Stimulated activated CD8-positive, alpha-beta memory T cell treated with anti-CD3 and anti-CD28 coated beads, Interleukin-4, amount 100 ng/mL, for 24 hours (primary cell): ENCODE data around the gene CRYM.
A peak's percentile ranks its signal among the peaks of the same experiment; 100 is the strongest.
"Not testable (repeated sequence)": the region's sequence is repeated elsewhere in the genome, so short reads cannot be mapped to it uniquely, and the experiment has no call there.

ENCODE experiments used
- DNase-seq: peaks from one replicate; pipeline ENCODE4 v3.0.0-alpha.2; 2020; ENCODE audit warnings: low read depth

Gene CRYM

DNA sequence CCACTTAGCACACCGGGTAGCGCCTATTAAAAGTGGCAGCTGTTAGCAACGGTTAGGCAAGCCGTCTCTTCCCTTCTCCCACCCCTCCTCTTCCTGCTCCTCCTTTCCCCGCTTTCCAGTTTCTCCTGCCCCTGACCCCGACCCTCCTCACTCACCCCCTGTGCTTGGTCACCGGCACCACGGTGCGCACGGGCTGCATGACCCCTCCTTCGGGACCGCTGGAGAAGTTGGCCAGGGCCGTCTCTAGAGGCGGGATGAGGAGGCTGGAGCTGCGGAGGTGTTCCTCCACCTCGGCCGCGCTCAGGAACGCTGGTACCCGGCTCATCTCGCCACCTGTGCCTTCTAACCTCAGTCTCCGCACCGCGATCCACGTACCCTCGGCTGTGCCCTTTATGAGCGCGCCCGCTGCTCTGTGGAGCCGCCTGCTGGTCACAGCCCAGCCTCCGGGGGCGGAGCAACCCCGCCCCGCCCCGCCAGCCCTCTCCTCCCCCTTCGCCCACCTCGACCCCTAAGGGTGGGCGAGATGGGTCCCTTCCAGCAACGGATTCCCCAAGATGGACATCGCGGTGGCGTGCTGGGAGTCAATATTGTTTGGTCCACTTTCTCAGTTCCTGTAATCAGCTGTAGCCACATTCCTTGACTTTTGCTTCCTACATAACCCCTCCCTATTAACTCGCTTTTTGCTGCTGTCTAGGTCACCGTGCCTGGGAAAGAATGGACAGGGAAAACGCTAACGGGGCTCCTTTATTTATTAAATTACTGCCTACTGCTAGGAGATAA, at the start of gene CRYM:
CRYM (minus strand) TSS at position 364 of the 780 bp plus-strand sequence; CDS start at position 325, 39 bp downstream.
- DNase-seq, result peak; percentile 25

DNA sequence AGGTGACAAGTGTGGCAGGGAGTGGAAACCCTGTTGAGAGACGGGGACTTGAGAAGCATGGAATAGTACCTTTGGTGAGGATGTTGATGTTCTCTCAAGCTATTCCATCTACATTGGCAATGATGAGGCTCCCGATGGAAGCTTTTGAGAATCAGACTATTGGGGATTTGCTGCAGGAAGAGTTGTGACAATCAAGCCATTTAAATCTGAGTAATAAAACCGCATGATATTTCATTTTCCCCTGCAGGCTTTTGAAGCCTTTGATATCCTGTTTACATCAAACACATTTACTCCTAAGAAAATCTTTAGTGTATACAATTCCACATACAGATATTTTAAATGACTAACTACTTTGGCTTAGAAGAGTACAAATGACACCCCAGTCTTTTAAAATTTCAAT, 49.0 kb upstream of the CRYM start:
- no peak for DNase-seq

DNA sequence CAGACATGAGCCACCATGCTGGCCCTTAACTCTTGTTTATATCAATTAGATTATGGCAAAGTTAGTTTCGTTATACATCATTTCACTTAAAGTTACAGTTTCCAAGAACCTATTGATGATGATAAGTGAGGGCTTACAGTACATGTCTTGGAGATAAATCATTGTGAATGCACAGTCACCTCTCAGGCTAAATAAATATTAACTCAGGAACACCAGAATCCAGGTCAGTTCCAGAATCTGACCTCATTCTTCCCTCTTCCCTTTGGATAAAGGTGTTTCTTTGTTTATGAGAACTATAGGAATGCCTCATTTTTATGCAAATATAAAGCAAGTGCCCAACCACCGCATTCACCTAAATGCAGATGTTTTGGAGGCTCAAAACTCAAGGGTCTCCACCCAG, 48.4 kb upstream of the CRYM start:
- DNase-seq, result no peak

DNA sequence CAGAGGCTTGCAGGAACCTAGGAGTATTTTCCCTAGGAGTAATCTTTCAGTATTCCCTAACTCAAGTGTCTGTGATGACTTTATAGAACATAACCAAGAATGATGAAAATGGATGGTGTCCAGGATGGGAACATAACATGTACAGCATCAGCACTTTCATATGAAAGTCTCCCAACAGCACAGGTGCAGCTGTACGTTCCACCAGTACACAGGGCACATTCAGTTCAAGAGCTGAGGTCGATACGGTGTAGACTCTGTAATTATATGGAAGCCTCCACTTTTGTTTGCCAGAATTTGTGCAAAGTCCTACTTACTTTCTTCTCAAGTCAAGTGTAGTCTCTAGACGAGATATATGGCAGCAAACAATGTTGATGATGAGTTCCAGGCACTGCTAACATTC, 46.2 kb upstream of the CRYM start:
- no peak for DNase-seq

DNA sequence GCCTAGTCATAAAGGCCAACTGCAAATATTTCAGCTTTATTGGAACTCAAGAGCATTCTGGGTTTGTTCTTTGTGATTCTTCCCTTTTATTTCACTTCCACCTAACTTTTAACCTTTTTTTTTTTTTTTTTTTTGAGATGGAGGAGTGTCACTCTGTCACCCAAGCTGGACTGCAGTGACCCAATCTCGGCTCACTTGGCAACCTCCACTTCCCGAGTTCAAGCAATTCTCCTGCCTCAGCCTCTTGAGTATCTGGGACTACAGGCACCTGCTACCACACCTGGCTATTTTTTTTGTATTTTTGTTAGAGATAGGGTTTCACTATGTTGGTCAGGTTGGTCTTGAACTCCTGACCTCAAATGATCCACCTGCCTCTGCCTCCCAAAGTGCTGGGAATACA, 44.2 kb upstream of the CRYM start:
- not testable (repeated sequence) for DNase-seq

DNA sequence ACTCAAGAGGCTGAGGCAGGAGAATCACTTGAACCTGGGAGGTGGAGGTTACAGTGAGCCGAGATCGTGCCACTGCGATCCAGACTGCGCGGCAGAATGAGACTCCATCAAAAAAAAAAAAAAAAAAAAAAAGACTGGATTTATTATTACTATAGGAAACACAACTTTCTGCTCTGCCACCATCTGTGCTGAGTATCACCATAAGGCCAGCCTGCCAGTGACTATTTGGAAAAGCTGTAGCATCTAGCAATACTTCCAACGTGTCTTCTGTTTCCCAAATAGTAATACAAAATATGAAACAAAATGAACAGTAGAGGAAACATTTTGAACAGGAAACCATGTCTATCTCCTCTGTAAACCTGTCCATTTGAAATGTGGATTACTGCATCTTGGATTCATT, 43.6 kb upstream of the CRYM start:
- no peak for DNase-seq

DNA sequence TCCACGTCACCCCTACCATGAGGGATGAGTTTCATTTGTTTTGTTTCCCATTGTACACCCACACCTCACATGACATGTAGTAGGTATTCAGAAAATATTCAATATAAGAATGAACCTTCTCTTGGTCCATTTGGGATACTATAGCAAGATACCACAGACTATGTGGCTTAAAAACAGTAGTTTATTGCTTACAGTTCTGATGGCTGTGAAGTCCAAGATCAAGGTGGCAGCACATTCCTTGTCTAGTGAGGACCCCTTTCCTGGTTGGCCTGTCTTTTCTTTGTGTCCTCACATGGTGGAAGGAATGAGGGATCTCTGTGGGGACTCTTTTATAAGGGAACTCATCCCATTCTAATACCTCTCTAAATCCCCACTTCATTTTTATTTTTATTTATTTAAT, 36.2 kb upstream of the CRYM start:
- no peak for DNase-seq

DNA sequence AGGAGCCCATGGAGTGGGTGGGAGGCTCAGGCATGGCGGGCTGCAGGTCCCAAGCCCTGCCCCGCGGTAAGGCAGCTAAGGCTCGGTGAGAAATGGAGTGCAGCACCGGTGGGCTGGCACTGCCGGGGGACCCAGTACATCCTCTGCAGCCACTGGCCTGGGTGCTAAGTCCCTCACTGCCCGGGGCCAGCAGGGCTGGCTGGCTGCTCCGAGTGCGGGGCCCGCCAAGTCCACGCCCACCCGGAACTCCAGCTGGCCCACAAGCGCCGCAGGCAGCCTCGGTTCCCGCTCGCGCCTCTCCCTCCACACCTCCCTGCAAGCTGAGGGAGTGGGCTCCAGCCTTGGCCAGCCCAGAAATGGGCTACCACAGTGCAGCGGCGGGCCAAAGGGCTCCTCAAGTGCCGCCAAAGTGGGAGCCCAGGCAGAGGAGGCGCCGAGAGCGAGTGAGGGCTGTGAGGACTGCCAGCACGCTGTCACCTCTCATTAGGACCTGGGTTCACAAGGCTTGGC, 34.8 kb upstream of the CRYM start:
- DNase-seq, result not testable (repeated sequence)

DNA sequence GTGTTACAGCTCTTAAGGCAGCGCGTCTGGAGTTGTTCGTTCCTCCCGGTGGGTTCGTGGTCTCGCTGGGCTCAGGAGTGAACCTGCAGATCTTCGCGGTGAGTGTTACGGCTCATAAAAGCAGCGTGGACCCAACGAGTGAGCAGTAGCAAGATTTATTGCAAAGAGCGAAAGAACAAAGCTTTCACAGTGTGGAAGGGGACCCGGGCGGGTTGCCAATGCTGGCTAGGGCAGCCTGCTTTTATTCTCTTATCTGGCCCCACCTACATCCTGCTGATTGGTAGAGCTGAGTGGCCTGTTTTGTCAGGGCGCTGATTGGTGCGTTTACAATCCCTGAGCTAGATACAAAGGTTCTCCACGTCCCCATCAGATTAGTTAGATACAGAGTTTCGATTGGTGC, 34.0 kb upstream of the CRYM start:
- DNase-seq, result not testable (repeated sequence)

DNA sequence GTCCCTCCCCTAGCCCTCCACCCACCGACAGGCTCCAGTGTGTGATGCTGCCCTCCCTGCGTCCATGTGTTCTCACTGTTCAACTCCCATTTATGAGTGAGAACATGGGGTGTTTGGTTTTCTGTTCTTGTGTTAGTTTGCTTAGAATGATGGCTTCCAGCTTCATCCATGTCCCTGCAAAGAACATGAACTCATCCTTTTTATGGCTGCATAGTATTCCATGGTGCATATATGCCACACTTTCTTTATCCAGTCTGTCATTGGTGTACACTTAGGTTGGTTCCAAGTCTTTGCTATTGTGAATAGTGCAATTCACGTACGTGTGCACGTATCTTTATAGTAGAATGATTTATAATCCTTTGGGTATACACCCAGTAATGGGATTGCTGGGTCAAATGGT, 28.6 kb upstream of the CRYM start:
- DNase-seq, result not testable (repeated sequence)

DNA sequence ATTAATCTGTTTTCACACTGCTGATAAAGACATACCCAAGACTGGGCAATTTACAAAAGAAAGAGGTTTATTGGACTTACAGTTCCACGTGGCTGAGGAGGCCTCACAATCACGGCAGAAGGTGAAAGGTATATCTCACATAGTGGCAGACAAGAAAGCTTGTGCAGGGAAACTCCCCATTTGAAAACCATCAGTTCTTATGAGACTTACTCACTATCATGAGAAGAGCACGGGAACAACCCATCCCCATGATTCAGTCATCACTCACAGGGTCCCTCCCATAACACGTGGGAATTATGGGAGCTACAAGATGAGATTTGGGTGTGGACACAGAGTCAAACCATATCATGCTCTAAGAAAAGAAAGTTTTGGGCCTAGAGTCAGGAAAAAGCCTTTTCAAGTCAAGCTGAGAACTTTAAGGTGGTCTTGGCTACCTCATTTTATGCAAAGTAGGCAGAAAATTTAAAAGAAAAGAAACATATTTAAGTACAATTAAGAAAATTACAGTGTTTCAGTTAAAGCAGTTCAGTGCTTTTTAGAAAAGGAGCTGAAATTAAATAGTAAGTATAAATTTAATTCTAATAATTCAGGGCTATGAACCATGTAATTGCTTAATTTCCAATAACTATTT, 24.9 kb upstream of the CRYM start:
- no peak for DNase-seq

DNA sequence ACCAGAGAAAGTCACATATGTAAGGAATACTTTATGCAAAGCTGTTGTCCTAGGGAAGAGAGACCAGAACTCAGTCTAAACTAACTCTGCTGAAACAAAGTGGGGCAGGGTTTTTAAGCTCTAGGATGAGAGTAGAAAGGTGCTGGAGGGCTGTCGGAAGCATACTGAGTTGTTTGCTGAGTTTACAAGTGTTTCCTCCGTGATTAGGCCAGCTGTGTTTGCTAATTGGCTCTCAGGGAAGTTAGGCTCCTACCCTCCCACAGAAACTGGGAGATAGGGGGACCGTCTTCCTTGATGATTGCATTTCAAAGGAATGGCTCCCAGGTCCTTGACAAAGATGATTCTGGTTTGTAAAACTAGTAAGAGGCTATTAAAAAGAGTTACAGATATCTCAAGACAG, 24.4 kb upstream of the CRYM start:
- DNase-seq, result no peak

DNA sequence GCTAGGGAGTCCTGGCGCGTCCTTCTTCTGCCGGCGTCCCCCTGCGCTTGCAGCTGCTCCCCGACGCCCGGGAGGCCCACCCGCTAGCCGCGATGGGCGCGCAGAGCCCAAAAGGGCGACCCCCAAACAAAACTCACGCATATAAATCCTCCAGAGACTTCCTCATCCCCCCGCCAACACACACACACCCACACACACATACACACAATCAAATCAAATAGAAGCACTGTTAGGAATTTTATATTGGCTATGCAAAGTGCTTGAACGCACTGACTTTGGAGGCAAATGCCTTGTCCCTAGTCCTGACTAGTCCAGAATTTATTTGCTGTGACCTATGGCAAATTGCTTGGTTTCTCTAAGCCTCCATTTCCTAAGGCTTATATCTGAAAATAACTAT, 23.8 kb upstream of the CRYM start:
- DNase-seq, result no peak

DNA sequence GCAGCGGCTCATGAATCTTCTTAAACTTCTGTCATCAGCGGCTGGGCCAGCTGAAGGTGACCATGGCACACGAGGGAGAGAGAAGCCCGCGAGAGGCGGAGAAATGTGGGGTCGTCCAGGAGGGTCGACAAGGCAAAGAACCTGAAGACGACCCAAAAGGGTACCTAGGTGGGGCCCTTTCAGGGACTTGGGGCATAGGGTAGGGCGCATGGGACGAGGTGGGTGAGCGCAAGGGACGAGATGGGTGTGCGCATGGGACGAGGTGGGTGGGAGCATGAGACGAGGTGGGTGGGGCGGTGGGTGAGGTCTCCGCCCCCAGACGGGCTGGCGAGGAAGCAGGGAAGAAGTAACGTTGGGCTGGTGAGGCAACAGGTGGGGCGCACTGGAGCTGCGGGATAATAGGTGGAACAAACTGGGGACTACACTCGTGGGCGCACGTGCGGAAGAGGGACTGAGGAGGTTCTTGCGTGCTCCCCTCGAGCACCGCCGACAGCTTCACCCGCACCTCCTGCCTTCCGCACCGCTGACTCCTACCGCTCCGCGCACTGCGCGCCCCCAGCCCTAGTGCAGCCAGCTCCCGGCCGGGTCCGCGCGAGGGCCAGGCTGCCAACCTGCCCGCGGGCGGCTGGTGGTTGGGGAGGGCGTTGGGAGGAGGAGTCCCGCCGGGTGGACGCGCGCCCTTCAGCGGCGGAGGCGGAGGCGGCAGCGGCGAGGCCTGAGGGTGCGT, 23.2 kb upstream of the CRYM start:
- peak; percentile 5 for DNase-seq

DNA sequence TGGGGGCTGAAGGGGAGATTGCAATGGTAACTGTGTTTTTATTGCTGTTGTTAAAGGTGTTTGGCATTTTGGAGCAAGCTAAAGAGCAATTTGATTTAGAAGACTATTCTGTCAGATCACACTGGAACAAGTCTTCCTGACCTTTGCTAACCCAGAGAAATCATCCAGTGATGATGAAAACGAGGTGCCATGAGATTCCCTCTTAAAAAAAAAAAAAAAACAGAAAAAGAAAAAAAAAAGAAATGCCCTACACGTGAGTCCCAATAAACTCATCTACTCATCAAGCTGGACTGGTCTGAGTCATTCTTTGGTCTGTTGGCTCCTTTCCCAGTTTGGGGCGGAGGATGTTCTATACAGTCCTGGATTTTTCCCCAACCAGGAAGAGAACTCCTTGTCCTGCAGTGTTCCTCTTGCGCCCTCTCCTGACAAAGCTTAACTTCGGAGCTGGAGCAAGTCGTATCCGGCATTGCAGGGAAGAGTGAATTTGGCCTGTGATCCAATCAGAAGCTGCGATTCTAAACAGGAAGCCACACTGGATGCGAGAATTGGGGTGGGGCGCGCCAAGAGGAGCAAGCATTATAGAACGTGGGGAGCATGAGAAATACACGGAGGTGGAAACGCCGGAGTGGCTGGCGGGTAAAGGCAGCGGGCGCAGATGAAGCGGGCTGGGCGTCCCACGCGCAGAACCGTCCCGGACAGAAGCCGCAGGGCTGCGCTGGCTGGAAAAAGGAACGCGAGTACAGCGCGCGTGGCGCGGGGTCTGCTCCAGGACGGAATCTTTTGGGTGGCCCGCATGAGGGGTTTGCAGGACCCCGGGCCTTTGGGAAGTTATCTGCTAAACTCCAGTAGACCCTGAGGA, 22.4 kb upstream of the CRYM start:
- DNase-seq, result peak; percentile 20

DNA sequence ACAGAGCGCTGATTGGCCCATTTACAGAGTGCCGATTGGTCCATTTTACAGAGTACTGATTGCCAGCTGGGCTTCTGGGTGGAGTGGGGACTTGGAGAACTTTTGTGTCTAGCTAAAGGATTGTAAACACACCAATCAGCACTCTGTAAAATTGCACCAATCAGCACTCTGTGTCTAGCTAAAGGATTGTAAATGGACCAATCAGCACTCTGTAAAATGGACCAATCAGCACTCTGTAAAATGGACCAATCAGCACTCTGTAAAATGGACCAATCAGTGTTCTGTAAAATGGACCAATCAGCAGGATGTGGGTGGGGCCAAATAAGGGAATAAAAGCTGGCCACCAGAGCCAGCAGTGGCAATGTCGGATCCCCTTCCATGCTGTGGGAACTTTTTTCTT, 11.7 kb upstream of the CRYM start:
- DNase-seq, result not testable (repeated sequence)

DNA sequence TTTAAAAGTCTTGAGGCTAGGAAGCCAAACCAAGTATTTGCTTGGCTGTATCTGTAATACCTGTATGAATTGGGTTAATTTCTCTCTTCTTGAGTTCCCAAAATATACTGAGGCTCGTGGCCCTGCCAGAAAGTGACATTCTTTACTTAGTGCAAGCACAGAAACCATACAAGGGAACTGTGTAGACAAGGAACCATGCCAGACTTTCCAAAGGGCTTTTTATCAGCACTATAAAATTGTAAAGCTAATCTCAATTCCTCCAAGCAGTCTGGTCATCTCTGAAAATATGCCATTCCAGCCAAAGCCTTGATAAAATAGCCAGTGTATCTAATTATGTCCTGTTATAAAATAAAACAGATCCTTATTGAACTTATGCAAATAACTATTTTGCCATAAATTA, 7.2 kb upstream of the CRYM start:
- no peak for DNase-seq

DNA sequence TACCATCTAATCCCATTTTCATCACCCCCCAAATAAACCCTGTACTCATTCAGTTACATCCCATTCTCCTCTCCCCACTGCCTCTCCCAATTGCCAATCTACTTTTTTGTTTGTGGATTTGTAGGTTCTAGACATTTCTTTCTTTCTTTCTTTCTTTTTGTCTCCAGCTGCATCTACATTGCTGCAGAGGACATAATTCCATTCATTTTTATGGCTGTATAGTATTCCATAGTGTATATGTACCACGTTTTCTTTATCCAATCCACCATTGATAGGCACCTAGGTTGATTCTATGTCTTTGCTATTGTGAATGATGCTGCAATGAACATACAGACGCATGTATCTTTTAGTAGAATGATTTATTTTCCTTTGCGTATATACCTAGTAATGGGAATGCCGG, 6.3 kb upstream of the CRYM start:
- DNase-seq, result no peak

DNA sequence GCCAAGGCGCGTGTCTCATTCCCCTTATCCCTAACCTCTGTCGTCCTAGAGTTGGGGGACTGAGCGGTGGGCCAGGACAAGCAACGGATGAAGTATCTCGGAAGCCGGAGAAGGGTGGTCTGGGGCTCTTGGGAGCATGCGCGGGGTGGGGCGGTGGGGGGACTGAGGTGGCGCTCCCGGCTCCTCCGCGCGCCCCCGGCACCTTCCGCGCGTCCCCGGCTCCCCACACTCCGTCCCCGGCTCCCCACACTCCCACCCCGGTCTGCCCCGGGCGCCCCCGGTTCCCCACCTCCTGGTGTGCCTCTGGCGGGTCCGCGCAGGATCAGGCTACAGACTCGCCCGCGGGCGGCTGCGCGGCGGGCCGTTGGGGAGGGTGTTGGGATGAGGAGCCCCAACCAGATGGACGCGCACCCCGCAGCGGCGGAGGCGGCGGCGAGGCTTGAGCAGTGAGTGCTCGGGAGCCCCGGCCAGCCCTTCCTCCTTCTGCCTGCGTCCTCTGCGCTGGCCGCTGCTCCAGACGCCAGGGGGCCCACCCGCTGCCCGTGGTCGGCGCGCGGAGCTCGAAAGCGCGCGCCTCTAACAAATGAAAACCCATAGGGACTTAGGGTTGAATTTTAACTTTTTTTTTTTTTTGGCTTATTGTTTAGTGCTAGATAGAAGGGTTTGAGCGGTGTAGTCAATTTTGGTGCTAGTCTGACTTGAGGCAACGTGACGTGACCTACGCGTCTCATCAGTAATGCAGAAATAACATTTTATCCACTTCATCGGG, 5.6 kb upstream of the CRYM start:
- no peak for DNase-seq

DNA sequence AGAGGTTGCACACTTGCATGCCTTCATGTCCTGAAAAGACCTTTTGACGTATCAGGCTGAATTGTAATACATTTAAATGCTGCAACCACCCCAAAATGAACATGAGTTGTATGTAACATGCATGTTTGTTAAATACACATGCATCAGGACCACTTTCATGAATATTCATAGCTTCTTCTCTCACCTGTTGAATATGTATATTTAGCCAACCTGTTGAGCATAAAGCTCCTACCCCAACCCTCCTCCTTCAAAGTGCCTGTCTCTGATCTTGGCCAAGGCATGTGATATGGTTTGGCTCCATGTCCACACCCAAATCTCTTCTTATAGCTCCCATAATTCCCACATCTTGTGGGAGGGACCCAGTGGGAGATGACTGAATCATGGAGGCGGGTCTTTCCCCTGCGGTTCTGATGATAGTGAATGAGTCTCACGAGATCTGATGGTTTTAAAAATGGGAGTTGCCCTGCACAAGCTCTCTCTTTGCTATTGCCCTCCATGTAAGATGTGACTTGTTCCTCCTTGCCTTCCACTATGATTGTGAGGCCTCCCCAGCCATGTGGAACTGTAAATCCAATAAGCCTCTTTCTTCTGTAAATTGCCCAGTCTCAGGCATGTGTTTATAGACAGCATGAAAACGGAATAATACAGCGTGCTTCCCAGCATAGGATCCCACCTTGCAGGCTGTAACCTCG, 3.8 kb upstream of the CRYM start:
- DNase-seq, result no peak

DNA sequence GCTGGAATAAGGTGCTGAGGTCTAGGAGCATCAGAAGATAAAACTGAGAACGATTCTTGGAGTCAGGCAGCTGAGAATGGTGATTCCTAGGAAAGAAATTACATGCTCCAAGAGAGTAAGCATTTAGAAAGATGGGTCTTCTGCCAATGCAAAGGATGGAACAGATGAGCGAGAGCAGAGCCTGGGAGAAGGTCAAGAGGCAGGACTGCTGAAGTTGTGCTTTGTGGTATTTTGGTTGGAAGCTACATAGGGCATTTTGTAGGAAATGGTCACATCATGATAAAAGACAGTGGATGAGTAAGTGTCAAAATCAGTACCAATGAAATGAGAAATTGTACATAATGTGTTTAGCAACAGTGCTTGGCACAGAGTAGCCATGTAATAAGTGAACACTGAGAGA, 1.4 kb upstream of the CRYM start:
- DNase-seq, result no peak
